NCI-H1930 (cell line): ENCODE data around the gene ARF1.
"Not testable (repeated sequence)": the region's sequence is repeated elsewhere in the genome, so short reads cannot be mapped to it uniquely, and the experiment has no call there.

Experiments used
- DNase-seq, 2 experiments: peaks; one replicate each; lab custom pipeline; 2025; lab: John Stamatoyannopoulos, UW

Gene ARF1

GRCh38 chr1:228102791-228103620 is 20.5 kb downstream of the ARF1 start, which contains the start of gene C1orf35:
TSS of gene C1orf35 (minus strand) at chr1:228103325. CDS start at chr1:228103227, 98 bp downstream.
- DNase-seq = peak; percentile 91 to 94

GRCh38 chr1:228104526-228105269 is 22.2 kb downstream of the ARF1 start:
- no peak for DNase-seq

- no peak for DNase-seq
Observed at GRCh38 chr1:228105270-228105995, 22.9 kb downstream of the ARF1 start.

- DNase-seq = no peak
Observed at GRCh38 chr1:228105996-228106799, 23.7 kb downstream of the ARF1 start.

GRCh38 chr1:228106800-228107054 is 24.2 kb downstream of the ARF1 start:
- DNase-seq = no peak

GRCh38 chr1:228107636-228108035 is 25.1 kb downstream of the ARF1 start:
- no peak for DNase-seq

- no peak for DNase-seq
Observed at GRCh38 chr1:228108055-228108690, 25.7 kb downstream of the ARF1 start.

- DNase-seq = no peak
Observed at GRCh38 chr1:228108742-228109072, 26.2 kb downstream of the ARF1 start.

GRCh38 chr1:228109073-228109961 is 26.8 kb downstream of the ARF1 start, which contains the start of gene MRPL55:
TSS of gene MRPL55 (minus strand) at chr1:228109299. CDS start at chr1:228108260, 1,039 bp downstream.
- peak; percentile 93 to 96 for DNase-seq

GRCh38 chr1:228109962-228110488 is 27.5 kb downstream of the ARF1 start:
- DNase-seq = no peak

- no peak for DNase-seq
Observed at GRCh38 chr1:228110556-228110955, 28.0 kb downstream of the ARF1 start.

GRCh38 chr1:228111315-228111714 is 28.8 kb downstream of the ARF1 start:
- not testable (repeated sequence) for DNase-seq

GRCh38 chr1:228112167-228112566 is 29.7 kb downstream of the ARF1 start:
- no peak for DNase-seq

GRCh38 chr1:228112617-228113016 is 30.1 kb downstream of the ARF1 start:
- no peak for DNase-seq

GRCh38 chr1:228114827-228115226 is 32.3 kb downstream of the ARF1 start:
- DNase-seq = no peak

GRCh38 chr1:228117335-228117734 is 34.8 kb downstream of the ARF1 start:
- no peak for DNase-seq

GRCh38 chr1:228118040-228118439 is 35.5 kb downstream of the ARF1 start:
- DNase-seq = no peak

GRCh38 chr1:228120351-228120750 is 37.8 kb downstream of the ARF1 start:
- no peak for DNase-seq

GRCh38 chr1:228120857-228121489 is 38.5 kb downstream of the ARF1 start:
- DNase-seq = no peak
